Measurements from ENCODE around the gene DNAJC15. TPM values are rescaled to one million over a fixed set of nuclear protein-coding genes. Genes with fewer than 3 reads are reported as not detected.
"Not testable (repeated sequence)": the region's sequence is repeated elsewhere in the genome, so short reads cannot be mapped to it uniquely, and the experiment has no call there.

The DNAJC15 gene
- 9.3 and 12.3 TPM in 2 replicates for total RNA-seq (2014; rRNA removed; shearing (Covaris generic))

- DNase-seq (ENCODE audit: low read depth) = peak; percentile 81
Measured at GRCh38 chr13:43023289-43023963, at the start of gene DNAJC15. Gene DNAJC15, plus strand, starts transcription at chr13:43023586. Its CDS starts 41 bp downstream, at chr13:43023627.

GRCh38 chr13:42976066-42976465, 47.3 kb upstream of the DNAJC15 start:
- DNase-seq (ENCODE audit: low read depth) = no peak

- no peak for DNase-seq (ENCODE audit: low read depth)
Measured at GRCh38 chr13:42977219-42977659, 46.1 kb upstream of the DNAJC15 start.

GRCh38 chr13:42981317-42981716, 42.1 kb upstream of the DNAJC15 start:
- DNase-seq (ENCODE audit: low read depth) = no peak

GRCh38 chr13:42981853-42982252, 41.5 kb upstream of the DNAJC15 start:
- DNase-seq (ENCODE audit: low read depth) = no peak

GRCh38 chr13:42984026-42984425, 39.4 kb upstream of the DNAJC15 start:
- no peak for DNase-seq (ENCODE audit: low read depth)

GRCh38 chr13:42984691-42985090, 38.7 kb upstream of the DNAJC15 start:
- no peak for DNase-seq (ENCODE audit: low read depth)

GRCh38 chr13:42985312-42986175, 37.8 kb upstream of the DNAJC15 start:
- DNase-seq (ENCODE audit: low read depth) = no peak

GRCh38 chr13:42986176-42986574, 37.2 kb upstream of the DNAJC15 start:
- no peak for DNase-seq (ENCODE audit: low read depth)

- DNase-seq (ENCODE audit: low read depth) = no peak
Measured at GRCh38 chr13:42990291-42991232, 32.8 kb upstream of the DNAJC15 start.

- DNase-seq (ENCODE audit: low read depth) = not testable (repeated sequence)
Measured at GRCh38 chr13:42991233-42991897, 32.0 kb upstream of the DNAJC15 start.

- peak; percentile 53 for DNase-seq (ENCODE audit: low read depth)
Measured at GRCh38 chr13:42991898-42992763, 31.3 kb upstream of the DNAJC15 start, which contains the start of gene EPSTI1. Gene EPSTI1, minus strand, starts transcription at chr13:42992241. Its CDS starts 76 bp downstream, at chr13:42992165.

- DNase-seq (ENCODE audit: low read depth) = no peak
Measured at GRCh38 chr13:42992764-42993122, 30.6 kb upstream of the DNAJC15 start.

GRCh38 chr13:42994878-42995277, 28.5 kb upstream of the DNAJC15 start:
- no peak for DNase-seq (ENCODE audit: low read depth)

- peak; percentile 22 for DNase-seq (ENCODE audit: low read depth)
Measured at GRCh38 chr13:42996584-42996983, 26.8 kb upstream of the DNAJC15 start.

GRCh38 chr13:42997381-42997780, 26.0 kb upstream of the DNAJC15 start:
- DNase-seq (ENCODE audit: low read depth) = no peak

GRCh38 chr13:42999491-42999890, 23.9 kb upstream of the DNAJC15 start:
- no peak for DNase-seq (ENCODE audit: low read depth)

GRCh38 chr13:43000676-43001075, 22.7 kb upstream of the DNAJC15 start:
- no peak for DNase-seq (ENCODE audit: low read depth)

GRCh38 chr13:43002021-43002420, 21.4 kb upstream of the DNAJC15 start:
- no peak for DNase-seq (ENCODE audit: low read depth)

- DNase-seq (ENCODE audit: low read depth) = no peak
Measured at GRCh38 chr13:43003010-43003409, 20.4 kb upstream of the DNAJC15 start.

Measured in Daoy (cell line).